HFFc6 (cell line): ENCODE measurements around the gene ALPL. TPM values are rescaled to one million over a fixed set of nuclear protein-coding genes. Genes with fewer than 3 reads are reported as not detected.
"Not testable (repeated sequence)": the region's sequence is repeated elsewhere in the genome, so short reads cannot be mapped to it uniquely, and the experiment has no call there.

ENCODE experiments used
- DNase-seq: peaks from one replicate; pipeline ENCODE4 v3.0.0-alpha.2; 2018
- H3K27ac Mint-ChIP-seq: 2 replicates; pipeline ENCODE4 v1.8.0; 2020; ENCODE audit warnings: mild to moderate bottlenecking, mixed read lengths
- H3K27me3 Mint-ChIP-seq: 2 replicates; pipeline ENCODE4 v1.8.0; 2021; ENCODE audit warnings: mild to moderate bottlenecking, moderate library complexity, mixed read lengths; ENCODE audit not compliant: insufficient read depth
- H3K36me3 Mint-ChIP-seq: 2 replicates; pipeline ENCODE4 v1.8.0; 2021; ENCODE audit warnings: low read depth, mixed read lengths
- H3K4me1 Mint-ChIP-seq: 2 replicates; pipeline ENCODE4 v1.8.0; 2020; ENCODE audit warnings: low read depth, mixed read lengths
- H3K4me3 Mint-ChIP-seq: 2 replicates; pipeline ENCODE4 v1.8.0; 2020; ENCODE audit warnings: mild to moderate bottlenecking, moderate library complexity, mixed read lengths
- H3K9me3 Mint-ChIP-seq: 2 replicates; pipeline ENCODE4 v1.8.0; 2020; ENCODE audit warnings: mild to moderate bottlenecking, mixed read lengths
- total RNA-seq, 6 experiments: library from RNA; stranded (reverse); fragmentation: NEBNext Ultra II Directional; extraction: Animal tissue kit (Norgen Biotek cat#: 25700); gene quantifications; 2 replicates in 1 of 6; 3 replicates in 5 of 6; pipeline ENCODE4 v1.2.3, GENCODE V29; 2021
- TF ChIP-seq, protein P1 (sequence below): fragments of 200-600 bp; sonication (generic); IDR thresholded peaks from 2 replicates; pipeline ENCODE4 v1.5.0; 2021; ENCODE audit warnings: antibody characterized with exemption, mild to moderate bottlenecking

ALPL gene
- total RNA-seq, 6 experiments from 2014 or later: 0.19 to 0.21 TPM; not detected in 4

DNA sequence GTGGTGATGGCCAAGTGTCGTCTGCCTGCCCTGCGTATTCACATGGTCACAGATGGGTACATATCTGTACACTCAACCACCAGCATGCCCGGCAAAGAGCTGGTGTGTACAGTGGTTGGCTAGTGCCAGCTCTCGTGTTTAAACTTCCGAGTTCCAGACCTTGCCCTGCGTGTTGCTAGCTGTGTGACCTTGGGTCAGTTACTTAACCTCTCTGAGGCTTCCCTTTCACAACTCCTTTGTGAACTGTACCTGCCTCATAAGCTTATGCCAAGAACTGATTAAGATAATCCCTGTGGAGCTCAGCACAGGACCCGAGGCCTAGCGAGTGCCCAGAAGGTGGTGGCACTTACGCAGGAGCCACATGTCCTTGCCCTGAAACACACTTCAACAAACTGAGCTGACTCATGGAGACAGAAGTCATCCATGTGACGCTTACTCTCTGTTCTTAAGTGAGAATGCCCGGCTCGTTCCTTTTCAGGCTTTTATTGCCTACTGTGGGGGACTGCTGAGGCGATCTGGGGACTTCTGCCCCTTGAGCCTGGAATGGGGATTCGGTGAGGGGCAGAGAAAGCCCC lies 55.4 kb downstream of the ALPL start:
- peak; percentile 15 for DNase-seq

DNA sequence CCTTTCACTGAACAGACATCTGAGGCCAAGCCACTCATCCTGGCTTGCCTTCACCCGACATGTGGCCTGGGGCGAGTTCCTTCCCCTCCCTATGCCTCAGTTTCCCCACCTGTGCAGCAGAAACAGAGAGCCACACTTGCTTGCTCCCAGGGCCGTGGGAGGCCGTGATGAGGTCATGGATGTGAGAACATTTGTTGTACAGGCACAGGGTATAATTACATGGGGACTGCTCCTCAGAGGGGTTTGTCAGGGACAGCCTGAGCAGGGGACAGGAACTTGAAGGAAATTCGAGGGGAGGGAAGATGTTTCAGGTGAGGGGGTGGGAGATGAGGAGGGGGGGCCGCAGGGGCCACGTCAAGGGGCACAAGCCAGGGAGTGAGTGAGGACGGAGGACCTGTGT lies 56.1 kb downstream of the ALPL start:
- H3K4me3 Mint-ChIP-seq: no peak overlapping the region
- peaks cover 27% of the 10 kb centered on the region for H3K4me1 Mint-ChIP-seq
- no peaks in the 10 kb centered on the region for H3K9me3 Mint-ChIP-seq
- H3K36me3 Mint-ChIP-seq: no peaks in the 10 kb centered on the region
- TF ChIP-seq, protein P1, sequence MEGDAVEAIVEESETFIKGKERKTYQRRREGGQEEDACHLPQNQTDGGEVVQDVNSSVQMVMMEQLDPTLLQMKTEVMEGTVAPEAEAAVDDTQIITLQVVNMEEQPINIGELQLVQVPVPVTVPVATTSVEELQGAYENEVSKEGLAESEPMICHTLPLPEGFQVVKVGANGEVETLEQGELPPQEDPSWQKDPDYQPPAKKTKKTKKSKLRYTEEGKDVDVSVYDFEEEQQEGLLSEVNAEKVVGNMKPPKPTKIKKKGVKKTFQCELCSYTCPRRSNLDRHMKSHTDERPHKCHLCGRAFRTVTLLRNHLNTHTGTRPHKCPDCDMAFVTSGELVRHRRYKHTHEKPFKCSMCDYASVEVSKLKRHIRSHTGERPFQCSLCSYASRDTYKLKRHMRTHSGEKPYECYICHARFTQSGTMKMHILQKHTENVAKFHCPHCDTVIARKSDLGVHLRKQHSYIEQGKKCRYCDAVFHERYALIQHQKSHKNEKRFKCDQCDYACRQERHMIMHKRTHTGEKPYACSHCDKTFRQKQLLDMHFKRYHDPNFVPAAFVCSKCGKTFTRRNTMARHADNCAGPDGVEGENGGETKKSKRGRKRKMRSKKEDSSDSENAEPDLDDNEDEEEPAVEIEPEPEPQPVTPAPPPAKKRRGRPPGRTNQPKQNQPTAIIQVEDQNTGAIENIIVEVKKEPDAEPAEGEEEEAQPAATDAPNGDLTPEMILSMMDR: no peak
- no peak overlapping the region for H3K27ac Mint-ChIP-seq
- DNase-seq: no peak
- H3K27me3 Mint-ChIP-seq: peaks cover 25% of the 10 kb centered on the region

More for the DNA sequence above, 55.4 kb downstream of the ALPL start:
- peaks cover 27% of the 10 kb centered on the region for H3K4me1 Mint-ChIP-seq
- H3K4me3 Mint-ChIP-seq: no peak overlapping the region
- H3K27ac Mint-ChIP-seq: no peak overlapping the region
- H3K36me3 Mint-ChIP-seq: no peaks in the 10 kb centered on the region
- H3K9me3 Mint-ChIP-seq: no peaks in the 10 kb centered on the region
- TF ChIP-seq, protein P1: no peak
- peaks cover 28% of the 10 kb centered on the region for H3K27me3 Mint-ChIP-seq

DNA sequence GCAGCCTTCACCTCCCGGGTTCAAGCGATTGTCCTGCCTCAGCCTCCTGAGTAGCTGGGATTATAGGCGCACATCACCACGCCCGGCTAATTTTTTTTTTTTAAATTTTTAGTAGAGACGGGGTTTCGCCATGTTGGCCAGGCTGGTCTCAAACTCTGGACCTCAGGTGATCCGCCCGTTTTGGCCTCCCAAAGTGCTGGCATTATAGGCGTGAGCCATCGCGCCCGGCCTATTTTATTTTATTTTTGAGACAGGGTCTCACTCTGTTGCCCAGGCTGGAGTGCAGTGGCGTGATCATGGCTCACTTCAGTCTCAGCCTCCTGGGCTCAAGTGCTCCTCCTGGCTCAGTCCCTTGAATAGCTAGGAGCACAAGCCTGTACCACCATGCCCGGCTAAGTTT lies 57.1 kb downstream of the ALPL start:
- peaks cover 21% of the 10 kb centered on the region for H3K27me3 Mint-ChIP-seq
- not testable (repeated sequence) for H3K9me3 Mint-ChIP-seq, H3K4me3 Mint-ChIP-seq, H3K27ac Mint-ChIP-seq, DNase-seq, H3K36me3 Mint-ChIP-seq
- H3K4me1 Mint-ChIP-seq: peaks cover 27% of the 10 kb centered on the region

DNA sequence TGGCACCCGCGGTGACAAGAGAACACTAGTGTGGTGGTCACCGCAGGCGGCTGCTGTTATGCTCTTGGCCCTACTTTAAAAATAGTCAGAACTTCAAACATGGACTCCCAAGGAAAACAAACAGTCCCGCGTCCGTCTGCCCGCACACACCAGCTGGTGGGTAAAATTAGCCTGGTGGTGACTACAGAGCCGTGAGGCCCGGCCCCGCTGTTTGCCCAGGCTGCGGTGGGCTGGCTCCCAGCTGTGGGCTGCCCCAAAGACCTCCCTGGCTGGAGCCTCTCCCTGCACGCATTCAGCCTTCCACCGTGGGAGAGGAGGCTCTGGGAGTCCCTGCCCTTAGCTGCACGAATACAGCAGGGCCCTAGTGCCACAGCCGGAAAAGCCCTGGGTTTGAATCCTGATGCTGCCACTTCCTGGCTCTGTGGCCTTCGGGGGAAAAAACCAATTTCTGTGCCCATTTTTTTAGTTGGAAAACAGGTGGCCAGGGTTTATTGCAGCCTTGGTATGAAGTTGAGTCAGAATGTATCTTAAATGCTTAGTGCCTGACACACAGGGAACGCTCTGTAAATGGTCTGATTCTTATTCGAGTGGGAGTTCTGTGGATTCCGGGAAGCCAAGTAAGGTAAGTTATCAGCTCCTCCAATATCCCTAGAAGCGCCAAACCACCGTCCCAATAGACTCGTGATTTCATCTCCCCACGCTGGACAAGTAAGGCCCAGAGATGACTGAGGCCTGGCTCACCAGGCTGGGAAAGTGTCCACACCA lies 58.2 kb downstream of the ALPL start:
- Mint-ChIP-seq H3K27ac (peak overlapping the region; percentile 81), H3K4me3 (peak overlapping the region; percentile 19; the same call in 1 of the 2 replicates), H3K27me3 (peaks cover 16% of the 10 kb centered on the region), H3K4me1 (peaks cover 27% of the 10 kb centered on the region), H3K36me3 (no peaks in the 10 kb centered on the region), H3K9me3 (no peaks in the 10 kb centered on the region)
- TF ChIP-seq, protein P1: no peak
- peak; percentile 63 for DNase-seq

DNA sequence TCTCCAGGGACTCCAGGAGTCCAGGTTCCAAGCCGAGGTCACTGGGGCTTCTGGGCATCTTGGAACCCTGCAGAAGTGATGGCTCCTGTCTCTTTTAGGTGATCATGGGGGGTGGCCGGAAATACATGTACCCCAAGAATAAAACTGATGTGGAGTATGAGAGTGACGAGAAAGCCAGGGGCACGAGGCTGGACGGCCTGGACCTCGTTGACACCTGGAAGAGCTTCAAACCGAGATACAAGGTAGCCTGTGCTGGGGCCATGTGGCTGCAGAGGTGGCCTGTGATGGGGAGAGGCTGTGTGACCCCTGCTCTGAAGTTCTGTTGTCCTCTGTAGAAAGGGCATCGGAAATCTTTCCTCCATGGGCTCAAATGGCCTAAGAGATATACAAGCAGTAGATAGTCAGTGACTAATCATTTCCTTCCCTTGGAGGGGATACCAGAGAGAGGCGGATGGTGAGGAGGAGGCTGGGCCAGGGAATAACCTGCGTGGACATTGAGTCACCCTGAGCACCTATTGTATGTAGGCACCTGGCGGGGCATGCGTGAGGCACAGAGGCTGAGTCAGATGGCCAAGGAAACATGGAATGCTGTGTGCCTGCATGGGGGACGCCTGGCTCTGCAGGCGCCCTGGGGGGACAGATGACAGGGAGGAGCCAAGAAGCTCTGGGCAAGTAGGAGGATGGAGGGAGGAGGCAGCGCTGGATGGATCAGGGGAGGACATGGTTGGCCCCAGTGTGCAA lies 59.0 kb downstream of the ALPL start:
- Mint-ChIP-seq H3K4me3 (peak overlapping the region; percentile 19), H3K27ac (peak overlapping the region; percentile 81), H3K4me1 (peaks cover 27% of the 10 kb centered on the region), H3K9me3 (no peaks in the 10 kb centered on the region), H3K27me3 (peaks cover 16% of the 10 kb centered on the region), H3K36me3 (no peaks in the 10 kb centered on the region)
- TF ChIP-seq, protein P1: no peak
- DNase-seq: peak; percentile 25
